Measurements from ENCODE around the gene PAX8. TPM values are rescaled to one million over a fixed set of nuclear protein-coding genes. Genes with fewer than 3 reads are reported as not detected.

The PAX8 gene
- total RNA-seq, 1 experiment from 2014 or later = 7.5 TPM

DNA sequence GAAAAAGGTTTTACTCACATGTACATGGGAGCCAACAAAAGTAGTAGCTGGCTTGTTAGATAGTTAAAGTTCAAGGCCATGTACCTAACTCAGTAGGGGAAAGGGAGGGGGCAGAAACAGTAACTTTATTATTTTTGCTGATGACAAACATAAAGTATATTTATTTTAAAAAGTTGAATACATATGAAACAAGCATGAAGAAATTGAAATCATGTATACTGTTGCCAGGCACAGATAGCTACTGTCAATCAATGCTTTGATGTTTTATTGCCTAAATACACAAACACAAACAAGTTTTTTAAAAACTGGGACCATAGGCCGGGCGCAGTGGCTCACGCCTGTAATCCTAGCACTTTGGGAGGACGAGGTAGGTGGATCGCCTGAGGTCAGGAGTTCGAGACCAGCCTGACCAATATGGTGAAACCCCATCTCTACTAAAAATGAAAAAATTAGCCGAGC lies 112.5 kb downstream of the PAX8 start:
- no peak overlapping the region for H3K27ac Mint-ChIP-seq (ENCODE audit: unreplicated experiment)
- H3K36me3 Mint-ChIP-seq (ENCODE audit: insufficient read depth, unreplicated experiment) = no peaks in the 10 kb centered on the region
- Histone ChIP-seq H3K36me3 (ENCODE audit: control insufficient read depth, insufficient read depth, low read length) (0 out of 2 replicates have a peak, but pooled peaks cover 2% of the 10 kb centered on the region), H3K9me3 (no peaks in the 10 kb centered on the region), H3K4me1 (peaks cover 8% of the 10 kb centered on the region; the same call in 1 of the 2 replicates), H3K4me3 (ENCODE audit: low read depth, low read length) (no peak overlapping the region), H3K27me3 (replicated peaks; ENCODE audit: control insufficient read depth, insufficient read depth, low read length) (no peaks in the 10 kb centered on the region)
- no peaks in the 10 kb centered on the region for H3K27me3 Mint-ChIP-seq (ENCODE audit: insufficient read depth, unreplicated experiment)
- CTCF ChIA-PET = interaction anchor here (1.4 kb wide), 1 partner anchor 86 kb away, joined by 3 read pairs; no protein-coding TSS in a partner anchor
- peaks cover 13% of the 10 kb centered on the region for H3K4me1 Mint-ChIP-seq (ENCODE audit: low read depth, unreplicated experiment)
- no TSS peak for BruUV-seq (replicated peaks)
- no peaks in the 10 kb centered on the region for H3K9me3 Mint-ChIP-seq (ENCODE audit: unreplicated experiment)
- intact Hi-C loops (cut with micrococcal nuclease; ENCODE audit: unreplicated experiment) = loop anchor here (5.0 kb wide), 1 partner anchor 534 kb away; no protein-coding TSS in a partner anchor
- no peak for DNase-seq
- TF ChIP-seq, protein P1, sequence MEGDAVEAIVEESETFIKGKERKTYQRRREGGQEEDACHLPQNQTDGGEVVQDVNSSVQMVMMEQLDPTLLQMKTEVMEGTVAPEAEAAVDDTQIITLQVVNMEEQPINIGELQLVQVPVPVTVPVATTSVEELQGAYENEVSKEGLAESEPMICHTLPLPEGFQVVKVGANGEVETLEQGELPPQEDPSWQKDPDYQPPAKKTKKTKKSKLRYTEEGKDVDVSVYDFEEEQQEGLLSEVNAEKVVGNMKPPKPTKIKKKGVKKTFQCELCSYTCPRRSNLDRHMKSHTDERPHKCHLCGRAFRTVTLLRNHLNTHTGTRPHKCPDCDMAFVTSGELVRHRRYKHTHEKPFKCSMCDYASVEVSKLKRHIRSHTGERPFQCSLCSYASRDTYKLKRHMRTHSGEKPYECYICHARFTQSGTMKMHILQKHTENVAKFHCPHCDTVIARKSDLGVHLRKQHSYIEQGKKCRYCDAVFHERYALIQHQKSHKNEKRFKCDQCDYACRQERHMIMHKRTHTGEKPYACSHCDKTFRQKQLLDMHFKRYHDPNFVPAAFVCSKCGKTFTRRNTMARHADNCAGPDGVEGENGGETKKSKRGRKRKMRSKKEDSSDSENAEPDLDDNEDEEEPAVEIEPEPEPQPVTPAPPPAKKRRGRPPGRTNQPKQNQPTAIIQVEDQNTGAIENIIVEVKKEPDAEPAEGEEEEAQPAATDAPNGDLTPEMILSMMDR (IDR thresholded peaks at IDR 0.05; ENCODE audit: insufficient read depth in 1 of 2, low read depth in 1 of 2, low read length in 1 of 2, severe bottlenecking in 1 of 2, unreplicated experiment in 1 of 2) = no peak
- POLR2A ChIA-PET = no interaction called here
- no peak overlapping the region for H3K4me3 Mint-ChIP-seq (ENCODE audit: unreplicated experiment)

Other genes with a start within 250 kb of the PAX8 start
- gene IL36B, start 226.1 kb downstream of the PAX8 start, total RNA-seq (2022) = not detected in 2 replicates
- 0.19 TPM in 1 of 2 replicates, not detected in the other for gene IL36RN, start 219.7 kb downstream of the PAX8 start, total RNA-seq (2022)
- not detected in 2 replicates for gene IL1F10, start 211.0 kb downstream of the PAX8 start, total RNA-seq (2022)
- not detected in 2 replicates for gene IL1RN, start 151.3 kb downstream of the PAX8 start, total RNA-seq (2022)
- gene PSD4, start 105.0 kb downstream of the PAX8 start, total RNA-seq (2022) = 15.5 and 18.7 TPM in 2 replicates
- 46.7 and 50.4 TPM in 2 replicates for gene ZNG1B, start 158.8 kb upstream of the PAX8 start, total RNA-seq (2022)
- 0.32 and 0.73 TPM in 2 replicates for gene FOXD4L1, start 219.7 kb upstream of the PAX8 start, total RNA-seq (2022)

Measured in Caco-2 (cell line).